Lung (tissue), 12 donors: ENCODE measurements around the gene TBCK. TPM values are rescaled to one million over a fixed set of nuclear protein-coding genes. Genes with fewer than 3 reads are reported as not detected.

Experiments
- ATAC-seq: fragments of 200-7000 bp; cut with Tn5 transposase; one replicate; pipeline ENCODE4 v1.9.1; 2020; ENCODE audit warnings: moderate number of reproducible peaks; ENCODE audit not compliant: insufficient read depth, low FRiP score
- DNase-seq, 3 donors: peaks; one replicate each; pipeline ENCODE4 v3.0.0-alpha.2; 2013 to 2017
- H3K27ac ChIP-seq, 2 donors: one replicate each; pipeline ENCODE4 v1.5.1; 2013; ENCODE audit warnings: mild to moderate bottlenecking in 2 of 2, moderate library complexity in 2 of 2, control low read depth in 1 of 2, inconsistent platforms in 1 of 2, low read depth in 1 of 2, low read length in 1 of 2
- H3K27me3 ChIP-seq, 3 donors: one replicate each; pipeline ENCODE4 v1.5.1; 2013; ENCODE audit warnings: low read length in 2 of 3; ENCODE audit not compliant: control insufficient read depth in 3 of 3, insufficient read depth in 3 of 3
- H3K36me3 ChIP-seq, 4 donors: one replicate each; pipeline ENCODE4 v1.5.1; 2013; ENCODE audit warnings: low read length in 4 of 4, mild to moderate bottlenecking in 1 of 4, moderate library complexity in 1 of 4; ENCODE audit not compliant: control insufficient read depth in 4 of 4, insufficient read depth in 4 of 4
- H3K4me1 ChIP-seq, 5 donors: one replicate each; pipeline ENCODE4 v1.5.1; 2013; ENCODE audit warnings: low read length in 5 of 5, mild to moderate bottlenecking in 2 of 5, moderate library complexity in 1 of 5; ENCODE audit not compliant: control insufficient read depth in 5 of 5, insufficient read depth in 5 of 5
- H3K4me3 ChIP-seq: one replicate; pipeline ENCODE4 v1.5.1; 2013; ENCODE audit warnings: mild to moderate bottlenecking, control low read depth, moderate library complexity
- H3K9ac ChIP-seq, 2 donors: one replicate each; pipeline ENCODE4 v1.5.1; 2013; ENCODE audit warnings: low read length in 2 of 2, control low read depth in 1 of 2; ENCODE audit not compliant: insufficient read depth in 1 of 2
- H3K9me3 ChIP-seq, 4 donors: one replicate each; pipeline ENCODE4 v1.5.1; 2013; ENCODE audit warnings: low read length in 3 of 4, mild to moderate bottlenecking in 1 of 4, moderate library complexity in 1 of 4; ENCODE audit not compliant: control insufficient read depth in 4 of 4, insufficient read depth in 3 of 4
- CTCF ChIP-seq: IDR thresholded peaks from 2 replicates; pipeline ENCODE4 v1.5.1; 2012; ENCODE audit warnings: mild to moderate bottlenecking; ENCODE audit errors: control extremely low read depth, extremely low read depth
- WGBS, 2 donors: extraction: QIAGEN DNeasy Blood & Tissue Kit; methylation state at CpG; one replicate each; pipeline ENCODE4 v1.1.7; 2013; 5-methylcytosine and 5-hydroxymethylcytosine counted together
- polyA plus RNA-seq, 2 donors: library from polyadenylated mRNA; stranded (reverse); fragments of 200-250 nt; gene quantifications; one replicate each; pipeline ENCODE4 v1.2.1, GENCODE V29; 2013
- total RNA-seq, 2 donors: library from RNA; depleted of rRNA in 1 of 2; stranded (reverse); fragments of >200 nt in 1 of 2; gene quantifications; one replicate each; pipeline ENCODE4 v1.2.1, GENCODE V29; 2014 to 2021
- donor health status: control.
- donor health status: control.
- donor health status: Bipolar disorder and iron deficiency.
- donor health status: healthy.
- donor health status: DM: yes; HTN: yes; CAD: no.

The TBCK gene
- total and polyA plus RNA-seq, 4 donors: 6.7 to 71.2 (median 18.6) TPM

- DNase-seq (no peak), ATAC-seq (no peak)
- Histone ChIP-seq H3K4me3 (no peak overlapping the region), H3K9ac (no peak overlapping the region), H3K27me3 (no peaks in the 10 kb centered on the region), H3K9me3 (no peaks in the 10 kb centered on the region), H3K27ac (no peak overlapping the region), H3K36me3 (peaks cover 7 to 22% (median 13%) of the 10 kb centered on the region in 4 donors), H3K4me1 (peaks cover 0 to 6% (median 0%) of the 10 kb centered on the region in 5 donors)
- WGBS, 2 donors: 96% methylated on average over 2 of the region's 2 CpGs
- TF ChIP-seq CTCF: no peak
Observed at GRCh38 chr4:106343865-106344646, 28.0 kb upstream of the TBCK start.

GRCh38 chr4:106340774-106341173 lies 24.8 kb upstream of the TBCK start:
- H3K4me3 ChIP-seq: no peak overlapping the region
- TF ChIP-seq CTCF: no peak
- peaks cover 0 to 6% (median 0%) of the 10 kb centered on the region in 5 donors for H3K4me1 ChIP-seq
- peaks cover 0 to 3% (median 0%) of the 10 kb centered on the region in 4 donors for H3K9me3 ChIP-seq
- no peak overlapping the region for H3K27ac ChIP-seq
- 89 to 100% methylated on average over 1 of the region's 1 CpG for WGBS, 2 donors
- ATAC-seq: no peak
- H3K27me3 ChIP-seq: no peaks in the 10 kb centered on the region
- no peak for DNase-seq
- H3K36me3 ChIP-seq: peaks cover 12 to 34% (median 31%) of the 10 kb centered on the region in 4 donors
- no peak overlapping the region for H3K9ac ChIP-seq

GRCh38 chr4:106339431-106339830 lies 23.4 kb upstream of the TBCK start:
- no peak for TF ChIP-seq CTCF
- Histone ChIP-seq H3K4me3 (no peak overlapping the region), H3K36me3 (peaks cover 12 to 38% (median 32%) of the 10 kb centered on the region in 4 donors), H3K4me1 (peaks cover 0 to 5% (median 0%) of the 10 kb centered on the region in 5 donors), H3K27ac (no peak overlapping the region), H3K9ac (no peak overlapping the region), H3K9me3 (peaks cover 0 to 3% (median 0%) of the 10 kb centered on the region in 4 donors), H3K27me3 (no peaks in the 10 kb centered on the region)
- WGBS, 2 donors: 96 to 99% methylated on average over 4 of the region's 4 CpGs
- no peak for DNase-seq
- no peak for ATAC-seq
